CD4-positive, alpha-beta T cell (primary cell): ENCODE measurements around the gene STK32C. TPM values are rescaled to one million over a fixed set of nuclear protein-coding genes. Genes with fewer than 3 reads are reported as not detected.

Experiments
- ATAC-seq: fragments of 200-7000 bp; cut with Tn5 transposase; one replicate; pipeline ENCODE4 v1.10.0; 2022; ENCODE audit warnings: mild to moderate bottlenecking; ENCODE audit not compliant: poor library complexity
- CTCF ChIA-PET: fragments of 350-600 bp; sonication (Branson Sonifier 250); formaldehyde crosslinking; loops from one replicate; lab custom pipeline; 2021; ENCODE audit warnings: antibody characterized with exemption, inconsistent platforms; lab: Charles Lee
- POLR2A ChIA-PET: fragments of 350-600 bp; sonication (Branson Sonifier 250); formaldehyde crosslinking; loops from one replicate; lab custom pipeline; 2021; ENCODE audit warnings: antibody characterized with exemption, inconsistent platforms; lab: Charles Lee
- DNase-seq, 14 experiments: peaks; one replicate each; pipeline ENCODE4 v3.0.0-alpha.2; 2013 to 2020; ENCODE audit warnings: mixed read lengths in 2 of 14
- H3K27ac ChIP-seq, 2 donors: one replicate each; pipeline versions ENCODE4 v1.5.1 to v1.7.0; 2013; ENCODE audit warnings: low read length in 2 of 2, low read depth in 1 of 2, mild to moderate bottlenecking in 1 of 2
- H3K27me3 ChIP-seq, 2 experiments: 1 replicate in 1 of 2; 2 replicates in 1 of 2; pipeline versions ENCODE4 v1.6.1 to v1.7.0; 2013; ENCODE audit warnings: low read length in 2 of 2, control low read depth in 1 of 2, mild to moderate bottlenecking in 1 of 2, moderate library complexity in 1 of 2; ENCODE audit not compliant: insufficient read depth in 2 of 2, control insufficient read depth in 1 of 2
- H3K36me3 ChIP-seq: one replicate; pipeline ENCODE4 v1.6.1; 2013; ENCODE audit warnings: low read length, control low read depth; ENCODE audit not compliant: insufficient read depth
- H3K4me1 ChIP-seq: one replicate; pipeline ENCODE4 v1.6.1; 2013; ENCODE audit warnings: low read length, control low read depth; ENCODE audit not compliant: insufficient read depth
- H3K4me3 ChIP-seq: one replicate; pipeline ENCODE4 v1.5.1; 2013; ENCODE audit warnings: mild to moderate bottlenecking, low read length, moderate library complexity
- H3K9me3 ChIP-seq, 2 experiments: 1 replicate in 1 of 2; 2 replicates in 1 of 2; pipeline versions ENCODE4 v1.6.1 to v1.7.0; 2013; ENCODE audit warnings: low read length in 2 of 2, mild to moderate bottlenecking in 2 of 2, control low read depth in 1 of 2, moderate library complexity in 1 of 2; ENCODE audit not compliant: control insufficient read depth in 1 of 2, insufficient read depth in 1 of 2
- H3K27ac Mint-ChIP-seq: one replicate; pipeline ENCODE4 v1.8.0; 2020; ENCODE audit warnings: mixed read lengths
- H3K27me3 Mint-ChIP-seq: one replicate; pipeline ENCODE4 v1.8.0; 2021; ENCODE audit warnings: mixed read lengths
- H3K36me3 Mint-ChIP-seq: one replicate; pipeline ENCODE4 v1.8.0; 2021; ENCODE audit warnings: low read depth, mixed read lengths
- H3K4me1 Mint-ChIP-seq: one replicate; pipeline ENCODE4 v1.8.0; 2021; ENCODE audit warnings: low read depth, mixed read lengths
- H3K4me3 Mint-ChIP-seq: one replicate; pipeline ENCODE4 v1.8.0; 2020; ENCODE audit warnings: mild to moderate bottlenecking, mixed read lengths
- H3K9me3 Mint-ChIP-seq: one replicate; pipeline ENCODE4 v1.8.0; 2020; ENCODE audit warnings: mixed read lengths
- intact Hi-C, 2 experiments: fragments of 100-400 bp; cut with DNase I in 1 of 2; cut with micrococcal nuclease in 1 of 2; formaldehyde crosslinking; loops; one replicate each; pipeline versions ENCODE4 v1.15.1 to v1.9.0; 2023 to 2025; cut with DNase I, micrococcal nuclease
- total RNA-seq, 174 experiments: library from RNA in 2 of 174; stranded (reverse) in 2 of 174; gene quantifications; one replicate each; pipeline ENCODE4 v1.2.3 and lab custom pipeline; 2021 to 2026
- TF ChIP-seq, protein P1 (sequence below): fragments of 200-600 bp; IDR thresholded peaks from one replicate; pipeline ENCODE4 v1.8.0; 2022; ENCODE audit warnings: antibody characterized with exemption, mild to moderate bottlenecking

The STK32C gene
- total RNA-seq, 2 experiments from 2014 or later: 4.9 to 5.2 TPM

DNA sequence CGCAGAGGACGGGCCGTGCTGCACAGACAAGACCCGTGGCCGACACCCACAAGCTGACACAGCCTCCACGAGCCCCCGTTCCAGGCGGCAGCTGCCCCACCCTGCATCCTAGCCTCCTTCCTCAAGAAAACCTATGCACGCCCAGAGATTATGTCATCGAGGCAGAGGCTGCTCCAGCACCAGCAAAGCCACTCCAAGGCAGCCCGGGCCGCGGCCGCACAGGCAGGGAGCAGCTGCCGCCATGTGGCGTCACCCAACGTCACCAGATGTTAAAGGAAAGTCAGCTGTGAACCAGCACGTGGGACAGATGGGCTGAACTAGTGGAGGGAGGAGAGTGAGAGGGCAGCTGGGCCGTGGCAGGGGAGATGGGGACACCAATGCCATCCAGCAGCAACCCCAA, 59.8 kb downstream of the STK32C start:
- DNase-seq (no peak), ATAC-seq (no peak)
- Mint-ChIP-seq H3K4me1 (no peaks in the 10 kb centered on the region), H3K9me3 (no peaks in the 10 kb centered on the region), H3K4me3 (no peak overlapping the region), H3K27ac (no peak overlapping the region), H3K36me3 (no peaks in the 10 kb centered on the region), H3K27me3 (no peaks in the 10 kb centered on the region)
- TF ChIP-seq, protein P1, sequence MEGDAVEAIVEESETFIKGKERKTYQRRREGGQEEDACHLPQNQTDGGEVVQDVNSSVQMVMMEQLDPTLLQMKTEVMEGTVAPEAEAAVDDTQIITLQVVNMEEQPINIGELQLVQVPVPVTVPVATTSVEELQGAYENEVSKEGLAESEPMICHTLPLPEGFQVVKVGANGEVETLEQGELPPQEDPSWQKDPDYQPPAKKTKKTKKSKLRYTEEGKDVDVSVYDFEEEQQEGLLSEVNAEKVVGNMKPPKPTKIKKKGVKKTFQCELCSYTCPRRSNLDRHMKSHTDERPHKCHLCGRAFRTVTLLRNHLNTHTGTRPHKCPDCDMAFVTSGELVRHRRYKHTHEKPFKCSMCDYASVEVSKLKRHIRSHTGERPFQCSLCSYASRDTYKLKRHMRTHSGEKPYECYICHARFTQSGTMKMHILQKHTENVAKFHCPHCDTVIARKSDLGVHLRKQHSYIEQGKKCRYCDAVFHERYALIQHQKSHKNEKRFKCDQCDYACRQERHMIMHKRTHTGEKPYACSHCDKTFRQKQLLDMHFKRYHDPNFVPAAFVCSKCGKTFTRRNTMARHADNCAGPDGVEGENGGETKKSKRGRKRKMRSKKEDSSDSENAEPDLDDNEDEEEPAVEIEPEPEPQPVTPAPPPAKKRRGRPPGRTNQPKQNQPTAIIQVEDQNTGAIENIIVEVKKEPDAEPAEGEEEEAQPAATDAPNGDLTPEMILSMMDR: no peak
- POLR2A ChIA-PET: no interaction called here
- CTCF ChIA-PET: no interaction called here
- no peaks in the 10 kb centered on the region for H3K36me3 ChIP-seq
- no peaks in the 10 kb centered on the region for H3K27me3 ChIP-seq
- intact Hi-C loops: no loop called here
- peaks cover 6% of the 10 kb centered on the region for H3K4me1 ChIP-seq
- H3K9me3 ChIP-seq: no peaks in the 10 kb centered on the region
- H3K4me3 ChIP-seq: no peak overlapping the region
- H3K27ac ChIP-seq: no peak overlapping the region

DNA sequence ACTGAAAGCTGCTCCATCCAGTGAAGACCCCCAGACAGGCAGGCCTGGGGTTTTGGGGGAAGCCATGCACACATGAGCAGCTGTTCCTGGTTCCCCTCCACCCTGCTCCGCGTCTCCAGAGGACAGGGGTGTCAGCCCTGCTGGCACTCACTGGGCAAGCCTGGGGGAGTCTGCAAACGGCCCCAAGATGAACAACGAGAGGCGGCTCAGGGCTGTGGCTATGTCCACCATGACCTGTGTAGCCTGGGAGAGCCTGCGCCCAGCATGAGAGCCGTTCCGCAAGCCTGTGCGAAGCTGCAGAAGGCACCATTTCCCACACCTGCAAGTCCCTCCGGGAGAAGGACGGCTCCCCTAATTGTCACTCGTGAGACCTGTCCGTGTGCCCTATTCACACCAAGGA, 61.5 kb downstream of the STK32C start:
- POLR2A ChIA-PET: no interaction called here
- H3K4me1 Mint-ChIP-seq: no peaks in the 10 kb centered on the region
- H3K4me3 Mint-ChIP-seq: no peak overlapping the region
- Histone ChIP-seq H3K4me1 (peaks cover 6% of the 10 kb centered on the region), H3K27ac (no peak overlapping the region), H3K36me3 (no peaks in the 10 kb centered on the region), H3K4me3 (no peak overlapping the region), H3K27me3 (no peaks in the 10 kb centered on the region), H3K9me3 (no peaks in the 10 kb centered on the region)
- no peaks in the 10 kb centered on the region for H3K27me3 Mint-ChIP-seq
- TF ChIP-seq, protein P1: no peak
- DNase-seq (no peak), ATAC-seq (no peak)
- no peaks in the 10 kb centered on the region for H3K9me3 Mint-ChIP-seq
- H3K27ac Mint-ChIP-seq: no peak overlapping the region
- CTCF ChIA-PET: no interaction called here
- intact Hi-C loops: no loop called here
- no peaks in the 10 kb centered on the region for H3K36me3 Mint-ChIP-seq

DNA sequence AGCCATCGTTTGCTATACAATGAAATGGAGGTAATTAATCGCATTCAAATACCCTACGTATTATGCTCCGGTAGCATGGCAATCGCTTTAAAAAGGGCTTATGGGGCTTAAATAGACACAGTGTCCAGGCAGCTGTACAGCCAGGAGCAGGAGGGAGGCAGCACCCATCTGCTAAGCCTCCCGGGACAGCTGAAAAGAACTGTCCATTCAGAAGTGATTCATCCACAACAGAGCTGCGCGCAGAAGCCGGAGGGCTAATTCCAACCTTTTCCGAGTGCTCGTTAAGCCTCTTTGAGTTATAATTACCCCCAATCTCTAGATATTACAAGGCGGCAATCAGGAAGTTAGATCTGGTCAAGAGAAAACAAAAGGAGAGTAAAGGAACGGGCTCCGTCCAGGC, 62.7 kb downstream of the STK32C start:
- TF ChIP-seq, protein P1: no peak
- H3K36me3 ChIP-seq: no peaks in the 10 kb centered on the region
- H3K4me1 Mint-ChIP-seq: no peaks in the 10 kb centered on the region
- H3K9me3 ChIP-seq: no peaks in the 10 kb centered on the region
- ChIA-PET POLR2A (no interaction called here), CTCF (no interaction called here)
- intact Hi-C loops: no loop called here
- H3K4me3 ChIP-seq: no peak overlapping the region
- ATAC-seq: no peak
- peaks cover 6% of the 10 kb centered on the region for H3K4me1 ChIP-seq
- H3K27ac Mint-ChIP-seq: no peak overlapping the region
- DNase-seq: no peak
- H3K4me3 Mint-ChIP-seq: no peak overlapping the region
- H3K27me3 Mint-ChIP-seq: no peaks in the 10 kb centered on the region
- H3K36me3 Mint-ChIP-seq: no peaks in the 10 kb centered on the region
- H3K27me3 ChIP-seq: no peaks in the 10 kb centered on the region
- H3K9me3 Mint-ChIP-seq: no peaks in the 10 kb centered on the region
- no peak overlapping the region for H3K27ac ChIP-seq
